Measurements from ENCODE around the gene LY6G6C. TPM values are rescaled to one million over a fixed set of nuclear protein-coding genes. Genes with fewer than 3 reads are reported as not detected.
A peak's percentile ranks its signal among the peaks of the same experiment; 100 is the strongest.

LY6G6C gene
- total and polyA plus RNA-seq, 2 of the 13 experiments (the other 11 are each of a cell fraction or from before 2014, with no cell fraction given), result 0.15 TPM; not detected in 1

DNA sequence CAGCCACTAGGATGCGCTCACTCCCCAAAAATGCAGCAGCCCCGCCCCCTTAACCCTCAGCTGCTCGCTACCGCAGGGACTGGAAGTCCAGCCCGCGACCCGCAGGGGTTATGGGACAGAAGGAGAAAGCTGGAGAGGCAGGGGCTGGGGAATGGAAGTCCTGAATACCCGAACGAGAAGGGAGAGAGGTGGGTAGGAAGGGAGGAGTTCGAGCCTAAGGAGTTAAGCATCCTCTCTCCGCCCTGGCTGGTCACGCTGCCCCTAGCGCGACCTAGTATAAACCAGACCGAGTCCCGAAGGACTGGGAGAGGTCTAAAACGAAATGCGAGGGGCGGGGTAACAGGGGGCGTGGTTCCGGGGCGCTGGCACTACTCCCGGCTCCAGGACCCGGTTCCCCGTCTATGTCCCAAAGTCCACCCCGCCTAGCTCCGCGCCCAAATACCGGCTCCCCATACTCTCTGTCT lies 8.0 kb upstream of the LY6G6C start (continued):
- TF ChIP-seq, protein P1, sequence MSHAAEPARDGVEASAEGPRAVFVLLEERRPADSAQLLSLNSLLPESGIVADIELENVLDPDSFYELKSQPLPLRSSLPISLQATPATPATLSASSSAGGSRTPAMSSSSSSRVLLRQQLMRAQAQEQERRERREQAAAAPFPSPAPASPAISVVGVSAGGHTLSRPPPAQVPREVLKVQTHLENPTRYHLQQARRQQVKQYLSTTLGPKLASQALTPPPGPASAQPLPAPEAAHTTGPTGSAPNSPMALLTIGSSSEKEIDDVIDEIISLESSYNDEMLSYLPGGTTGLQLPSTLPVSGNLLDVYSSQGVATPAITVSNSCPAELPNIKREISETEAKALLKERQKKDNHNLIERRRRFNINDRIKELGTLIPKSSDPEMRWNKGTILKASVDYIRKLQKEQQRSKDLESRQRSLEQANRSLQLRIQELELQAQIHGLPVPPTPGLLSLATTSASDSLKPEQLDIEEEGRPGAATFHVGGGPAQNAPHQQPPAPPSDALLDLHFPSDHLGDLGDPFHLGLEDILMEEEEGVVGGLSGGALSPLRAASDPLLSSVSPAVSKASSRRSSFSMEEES (CRISPR knock-in tag; IDR thresholded peaks at IDR 0.05), result no peak; the same call in 1 of the 2 replicates
- TF ChIP-seq ATM (IDR thresholded peaks at IDR 0.05; ENCODE audit: borderline replicate concordance) (no peak), NFKB2 (CRISPR knock-in tag; IDR thresholded peaks at IDR 0.05; ENCODE audit: borderline replicate concordance) (no peak), MED1 (CRISPR knock-in tag; IDR thresholded peaks at IDR 0.05) (peak; percentile 72), ZNF572 (CRISPR knock-in tag; IDR thresholded peaks at IDR 0.05) (no peak), UBTF (CRISPR knock-in tag; IDR thresholded peaks at IDR 0.05) (peak; percentile 66), MBNL3 (CRISPR knock-in tag; conservative IDR thresholded peaks at IDR 0.05) (no peak), ZNF232 (CRISPR knock-in tag; IDR thresholded peaks at IDR 0.05; ENCODE audit: borderline replicate concordance) (no peak; the same call in 1 of the 2 replicates), ZNF883 (CRISPR knock-in tag; IDR thresholded peaks at IDR 0.05; ENCODE audit: not compliant biosample characterization) (no peak), TEAD3 (CRISPR knock-in tag; optimal IDR thresholded peaks at IDR 0.05; ENCODE audit: borderline replicate concordance) (no peak), ZNF34 (CRISPR knock-in tag; IDR thresholded peaks at IDR 0.05; ENCODE audit: borderline replicate concordance) (peak; percentile 17; the same call in 1 of the 2 replicates), ZNF343 (CRISPR knock-in tag; IDR thresholded peaks at IDR 0.05) (peak; percentile 68; the same call in 1 of the 2 replicates), HNF4G (IDR thresholded peaks at IDR 0.05; ENCODE audit: borderline replicate concordance, low read depth, low read length) (0 out of 2 replicates have a peak, but pooled peaks have one; percentile 36), HNF4G (CRISPR knock-in tag; IDR thresholded peaks at IDR 0.05; ENCODE audit: borderline replicate concordance, low read depth) (no peak), CHD2 (IDR thresholded peaks at IDR 0.05; ENCODE audit: low read depth, low read length) (no peak; the same call in 1 of the 2 replicates), MIER3 (CRISPR knock-in tag; IDR thresholded peaks at IDR 0.05; ENCODE audit: borderline replicate concordance) (peak; percentile 81), ZNF530 (CRISPR knock-in tag; IDR thresholded peaks at IDR 0.05; ENCODE audit: low read depth) (no peak), HNRNPUL1 (IDR thresholded peaks at IDR 0.05; ENCODE audit: low read depth, low read length) (no peak), MXD4 (CRISPR knock-in tag; IDR thresholded peaks at IDR 0.05) (peak; percentile 73; the same call in 1 of the 2 replicates), SAFB2 (CRISPR knock-in tag; IDR thresholded peaks at IDR 0.05; ENCODE audit: borderline replicate concordance, low read depth) (0 out of 2 replicates have a peak, but pooled peaks have one; percentile 52), SP5 (CRISPR knock-in tag; IDR thresholded peaks at IDR 0.05; ENCODE audit: borderline replicate concordance, low read depth) (peak; percentile 99)
- TF ChIP-seq, protein P2, sequence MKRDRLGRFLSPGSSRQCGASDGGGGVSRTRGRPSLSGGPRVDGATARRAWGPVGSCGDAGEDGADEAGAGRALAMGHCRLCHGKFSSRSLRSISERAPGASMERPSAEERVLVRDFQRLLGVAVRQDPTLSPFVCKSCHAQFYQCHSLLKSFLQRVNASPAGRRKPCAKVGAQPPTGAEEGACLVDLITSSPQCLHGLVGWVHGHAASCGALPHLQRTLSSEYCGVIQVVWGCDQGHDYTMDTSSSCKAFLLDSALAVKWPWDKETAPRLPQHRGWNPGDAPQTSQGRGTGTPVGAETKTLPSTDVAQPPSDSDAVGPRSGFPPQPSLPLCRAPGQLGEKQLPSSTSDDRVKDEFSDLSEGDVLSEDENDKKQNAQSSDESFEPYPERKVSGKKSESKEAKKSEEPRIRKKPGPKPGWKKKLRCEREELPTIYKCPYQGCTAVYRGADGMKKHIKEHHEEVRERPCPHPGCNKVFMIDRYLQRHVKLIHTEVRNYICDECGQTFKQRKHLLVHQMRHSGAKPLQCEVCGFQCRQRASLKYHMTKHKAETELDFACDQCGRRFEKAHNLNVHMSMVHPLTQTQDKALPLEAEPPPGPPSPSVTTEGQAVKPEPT (CRISPR knock-in tag; IDR thresholded peaks at IDR 0.05; ENCODE audit: low read depth), result no peak
- TF ChIP-seq, protein P3, sequence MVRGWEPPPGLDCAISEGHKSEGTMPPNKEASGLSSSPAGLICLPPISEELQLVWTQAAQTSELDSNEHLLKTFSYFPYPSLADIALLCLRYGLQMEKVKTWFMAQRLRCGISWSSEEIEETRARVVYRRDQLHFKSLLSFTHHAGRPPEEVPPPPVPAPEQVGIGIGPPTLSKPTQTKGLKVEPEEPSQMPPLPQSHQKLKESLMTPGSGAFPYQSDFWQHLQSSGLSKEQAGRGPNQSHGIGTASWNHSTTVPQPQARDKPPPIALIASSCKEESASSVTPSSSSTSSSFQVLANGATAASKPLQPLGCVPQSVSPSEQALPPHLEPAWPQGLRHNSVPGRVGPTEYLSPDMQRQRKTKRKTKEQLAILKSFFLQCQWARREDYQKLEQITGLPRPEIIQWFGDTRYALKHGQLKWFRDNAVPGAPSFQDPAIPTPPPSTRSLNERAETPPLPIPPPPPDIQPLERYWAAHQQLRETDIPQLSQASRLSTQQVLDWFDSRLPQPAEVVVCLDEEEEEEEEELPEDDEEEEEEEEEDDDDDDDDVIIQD (CRISPR knock-in tag; IDR thresholded peaks at IDR 0.05; ENCODE audit: low read depth), result peak; percentile 78
- TF ChIP-seq, protein P4, sequence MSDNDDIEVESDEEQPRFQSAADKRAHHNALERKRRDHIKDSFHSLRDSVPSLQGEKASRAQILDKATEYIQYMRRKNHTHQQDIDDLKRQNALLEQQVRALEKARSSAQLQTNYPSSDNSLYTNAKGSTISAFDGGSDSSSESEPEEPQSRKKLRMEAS (IDR thresholded peaks at IDR 0.05), result no peak

Data from HepG2 (cell line).